IMR-90 (cell line): ENCODE results near the gene SNED1. TPM values are rescaled to one million over a fixed set of nuclear protein-coding genes. Genes with fewer than 3 reads are reported as not detected.

Source experiments
- ATAC-seq: fragments of 200-7000 bp; cut with Tn5 transposase; 2 replicates; pipeline ENCODE4 v1.9.1; 2020; ENCODE audit warnings: low read depth, mild to moderate bottlenecking, moderate library complexity
- BruUV-seq: library from RNA; stranded (reverse); fragments of 400-500 nt; replicated peaks from 2 replicates; lab custom pipeline; 2021; lab: Mats Ljungman, UMichigan
- CTCF ChIA-PET: fragments of 300-600 bp; formaldehyde crosslinking; extraction: SDS; loops from one replicate; lab custom pipeline; 2021; ENCODE audit warnings: antibody characterized with exemption; lab: Yijun Ruan, JAX
- POLR2A ChIA-PET: fragments of 300-600 bp; sonication (Branson Sonifier 250); formaldehyde crosslinking; loops from one replicate; lab custom pipeline; 2022; ENCODE audit warnings: antibody characterized with exemption; ENCODE audit not compliant: unreplicated experiment; lab: Charles Lee
- DNase-seq: peaks from one replicate; pipeline ENCODE4 v3.0.0; 2013
- H2AFZ ChIP-seq: replicated peaks from 2 replicates; pipeline ENCODE3; 2013; ENCODE audit warnings: low read length, mild to moderate bottlenecking; ENCODE audit not compliant: poor library complexity
- H2AK5ac ChIP-seq: 2 replicates; pipeline ENCODE4 v1.6.1; 2013; ENCODE audit warnings: low read depth, low read length, inconsistent platforms
- H2AK9ac ChIP-seq: replicated peaks from 2 replicates; pipeline ENCODE3; 2013; ENCODE audit warnings: mild to moderate bottlenecking, low read depth, low read length, moderate library complexity; ENCODE audit not compliant: poor library complexity
- H2BK120ac ChIP-seq: 2 replicates; pipeline ENCODE4 v1.6.1; 2013; ENCODE audit warnings: low read depth, low read length, inconsistent platforms
- H2BK15ac ChIP-seq: 3 replicates; pipeline ENCODE4 v1.6.1; 2013; ENCODE audit warnings: low read depth, low read length, inconsistent platforms
- H2BK20ac ChIP-seq: 2 replicates; pipeline ENCODE4 v1.6.1; 2013; ENCODE audit warnings: low read depth, mild to moderate bottlenecking, inconsistent platforms, low read length, moderate library complexity
- H2BK5ac ChIP-seq: 2 replicates; pipeline ENCODE4 v1.6.1; 2013; ENCODE audit warnings: mild to moderate bottlenecking, low read depth, low read length, inconsistent platforms; ENCODE audit not compliant: poor library complexity, severe bottlenecking
- H3K14ac ChIP-seq: replicated peaks from 2 replicates; pipeline ENCODE4 v1.6.1; 2013; ENCODE audit warnings: low read depth, low read length, inconsistent platforms
- H3K18ac ChIP-seq: 2 replicates; pipeline ENCODE4 v1.6.1; 2013; ENCODE audit warnings: low read depth, low read length, control low read depth
- H3K23ac ChIP-seq: 2 replicates; pipeline ENCODE4 v1.6.1; 2013; ENCODE audit warnings: low read depth, low read length, inconsistent platforms
- H3K27ac ChIP-seq: 2 replicates; pipeline ENCODE4 v1.5.1; 2013; ENCODE audit warnings: mild to moderate bottlenecking, control low read depth, low read length; ENCODE audit not compliant: insufficient read depth
- H3K27me3 ChIP-seq: 2 replicates; pipeline ENCODE4 v1.6.1; 2013; ENCODE audit warnings: low read length; ENCODE audit not compliant: control insufficient read depth, insufficient read depth
- H3K36me3 ChIP-seq: 2 replicates; pipeline ENCODE4 v1.6.1; 2013; ENCODE audit warnings: low read length, mixed read lengths; ENCODE audit not compliant: control insufficient read depth, insufficient read depth
- H3K4ac ChIP-seq: 2 replicates; pipeline ENCODE4 v1.6.1; 2013; ENCODE audit warnings: low read depth, low read length, inconsistent platforms
- H3K4me1 ChIP-seq: 2 replicates; pipeline ENCODE4 v1.6.1; 2013; ENCODE audit warnings: low read length, mixed read lengths; ENCODE audit not compliant: control insufficient read depth, insufficient read depth
- H3K4me2 ChIP-seq: 2 replicates; pipeline ENCODE4 v1.6.1; 2013; ENCODE audit warnings: low read depth, mild to moderate bottlenecking, control low read depth, low read length, moderate library complexity
- H3K4me3 ChIP-seq: 2 replicates; pipeline ENCODE4 v1.5.1; 2013; ENCODE audit warnings: low read depth, mild to moderate bottlenecking, control low read depth, low read length, moderate library complexity; ENCODE audit not compliant: insufficient read depth
- H3K56ac ChIP-seq: 2 replicates; pipeline ENCODE4 v1.6.1; 2013; ENCODE audit warnings: low read length, inconsistent platforms; ENCODE audit not compliant: insufficient read depth; ENCODE audit errors: extremely low read depth
- H3K79me1 ChIP-seq, 2 experiments: 2 replicates each; pipeline ENCODE4 v1.6.1; 2013; ENCODE audit warnings: low read length in 2 of 2, inconsistent platforms in 1 of 2, low read depth in 1 of 2
- H3K9ac ChIP-seq: 2 replicates; pipeline ENCODE4 v1.6.1; 2013; ENCODE audit warnings: low read depth, low read length, control low read depth
- H3K9me1 ChIP-seq: 2 replicates; pipeline ENCODE4 v1.6.1; 2013; ENCODE audit warnings: low read length, inconsistent platforms; ENCODE audit not compliant: insufficient read depth
- H3K9me3 ChIP-seq: 2 replicates; pipeline ENCODE4 v1.6.1; 2013; ENCODE audit warnings: low read length; ENCODE audit not compliant: control insufficient read depth, insufficient read depth
- H4K20me1 ChIP-seq: 2 replicates; pipeline ENCODE4 v1.6.1; 2013; ENCODE audit warnings: low read length, inconsistent platforms; ENCODE audit not compliant: insufficient read depth
- H4K5ac ChIP-seq: 2 replicates; pipeline ENCODE4 v1.6.1; 2013; ENCODE audit warnings: mild to moderate bottlenecking, low read depth, low read length, control low read depth
- H4K8ac ChIP-seq, 2 experiments: 2 replicates each; pipeline ENCODE4 v1.6.1; 2013; ENCODE audit warnings: low read depth in 2 of 2, low read length in 2 of 2, control low read depth in 1 of 2, inconsistent platforms in 1 of 2
- H4K91ac ChIP-seq: 2 replicates; pipeline ENCODE4 v1.6.1; 2013; ENCODE audit warnings: low read depth, low read length, inconsistent platforms; ENCODE audit not compliant: insufficient read depth
- BHLHE40 ChIP-seq: fragments of 150-350 bp; IDR thresholded peaks from 2 replicates; pipeline ENCODE4 v1.6.1; 2016; ENCODE audit warnings: mild to moderate bottlenecking, low read depth, low read length
- CEBPB ChIP-seq: IDR thresholded peaks from 2 replicates; pipeline ENCODE4 v1.6.1; 2012; ENCODE audit warnings: low read depth, low read length, improper control_type of control experiment
- CHD1 ChIP-seq: IDR thresholded peaks from 2 replicates; pipeline ENCODE4 v1.6.1; 2012; ENCODE audit warnings: low read depth, low read length, improper control_type of control experiment
- CTCF ChIP-seq: conservative IDR thresholded peaks from 2 replicates; pipeline ENCODE4 v1.5.1; 2012; ENCODE audit warnings: mild to moderate bottlenecking, low read depth, low read length, improper control_type of control experiment
- ELK1 ChIP-seq: fragments of 150-350 bp; IDR thresholded peaks from 2 replicates; pipeline ENCODE4 v1.6.1; 2016; ENCODE audit warnings: low read depth, mild to moderate bottlenecking, low read length, moderate library complexity, borderline replicate concordance
- MAFK ChIP-seq: IDR thresholded peaks from 2 replicates; pipeline ENCODE4 v1.6.1; 2012; ENCODE audit warnings: low read depth, low read length, improper control_type of control experiment
- POLR2A ChIP-seq: IDR thresholded peaks from 2 replicates; pipeline ENCODE4 v1.6.1; 2012; ENCODE audit warnings: mild to moderate bottlenecking, low read depth, low read length
- RAD21 ChIP-seq: IDR thresholded peaks from 2 replicates; pipeline ENCODE4 v1.6.1; 2012; ENCODE audit warnings: low read length, improper control_type of control experiment
- RCOR1 ChIP-seq: IDR thresholded peaks from 2 replicates; pipeline ENCODE4 v1.6.1; 2012; ENCODE audit warnings: mild to moderate bottlenecking, low read length, improper control_type of control experiment; ENCODE audit not compliant: insufficient replicate concordance
- RFX5 ChIP-seq: IDR thresholded peaks from 2 replicates; pipeline ENCODE4 v1.8.0; 2012; ENCODE audit warnings: low read depth, mild to moderate bottlenecking, low read length, moderate library complexity
- WGBS, 2 experiments: methylation state at CpG; one replicate each; pipeline versions ENCODE4 v1.1.5 to v1.1.7; 2013; ENCODE audit warnings: missing lambda C conversion rate in 2 of 2; ENCODE audit not compliant: insufficient read length in 1 of 2; ENCODE audit errors: extremely low coverage in 2 of 2; 5-methylcytosine and 5-hydroxymethylcytosine counted together
- dilution Hi-C: fragments of 300-500 bp; cut with HindIII; formaldehyde crosslinking; loops from one replicate; pipeline ENCODE4 v1.14.3; 2018; ENCODE audit warnings: low sequenced_read_pairs; ENCODE audit not compliant: unreplicated experiment
- in situ Hi-C: fragments of 300-500 bp; cut with MboI; formaldehyde crosslinking; loops from 3 replicates; pipeline ENCODE4 v1.14.3; 2019; ENCODE audit warnings: low sequenced_read_pairs, inconsistent platforms, mixed read lengths
- intact Hi-C: fragments of 100-400 bp; cut with micrococcal nuclease; formaldehyde crosslinking; loops from 2 replicates; pipeline ENCODE4 v1.10.0; 2022
- polyA plus RNA-seq, 3 experiments: library from polyadenylated mRNA; depleted of rRNA; stranded (reverse); fragments of >200 nt; gene quantifications; 2 replicates each; pipeline ENCODE4 v1.2.3, GENCODE V29; 2012; ENCODE audit warnings: low replicate concordance in 1 of 3
- total RNA-seq: library from RNA; depleted of rRNA; stranded (reverse); fragments of >200 nt; gene quantifications from 2 replicates; pipeline ENCODE4 v1.2.3, GENCODE V29; 2012

Gene SNED1
- total and polyA plus RNA-seq, 2 of the 4 experiments (the other 2 are of a cell fraction), result 1.1 to 3.4 TPM

- H3K4me2 ChIP-seq, result no peak overlapping the region
- peaks cover 32% of the 10 kb centered on the region; the same call in 1 of the 2 replicates for H3K4me1 ChIP-seq
- no peak overlapping the region; the same call in 1 of the 2 replicates for H4K5ac ChIP-seq
- H3K23ac ChIP-seq, result no peak overlapping the region
- H4K20me1 ChIP-seq, result no peaks in the 10 kb centered on the region
- intact Hi-C loops, result no loop called here
- peaks cover 29% of the 10 kb centered on the region; the same call in 1 of the 2 replicates for H3K27me3 ChIP-seq
- peak; percentile 38 for ATAC-seq
- H3K9ac ChIP-seq, result no peak overlapping the region; the same call in 1 of the 2 replicates
- no peak overlapping the region for H2AFZ ChIP-seq
- no peak overlapping the region for H2BK120ac ChIP-seq
- ChIA-PET POLR2A (no interaction called here), CTCF (no interaction called here)
- no peak overlapping the region for H3K4ac ChIP-seq
- H3K18ac ChIP-seq, result no peak overlapping the region; the same call in 1 of the 2 replicates
- H3K27ac ChIP-seq, result no peak overlapping the region
- no peak overlapping the region for H4K8ac ChIP-seq
- H3K9me1 ChIP-seq, result peaks cover 10% of the 10 kb centered on the region
- H2AK5ac ChIP-seq, result no peak overlapping the region
- no peak overlapping the region for H2AK9ac ChIP-seq
- H2BK20ac ChIP-seq, result no peak overlapping the region
- no peak for DNase-seq
- H3K4me3 ChIP-seq, result no peak overlapping the region
- in situ Hi-C loops, result no loop called here
- 26% methylated on average over 9 of the region's 17 CpGs; no CpG with 5 or more reads in 1 of the 2 experiments for WGBS, 2 experiments
- H3K79me1 ChIP-seq, result no peaks in the 10 kb centered on the region
- no peak for TF ChIP-seq CEBPB
- no peak for TF ChIP-seq RCOR1
- no peak for TF ChIP-seq MAFK
- TF ChIP-seq CTCF, result no peak
- TF ChIP-seq RAD21, result no peak
- no peak for TF ChIP-seq BHLHE40
- no peak for TF ChIP-seq RFX5
- no peak for TF ChIP-seq CHD1
- TF ChIP-seq ELK1, result no peak
- TF ChIP-seq POLR2A, result no peak
- H2BK15ac ChIP-seq, result no peak overlapping the region
- no peak overlapping the region for H3K14ac ChIP-seq
- BruUV-seq, result no TSS peak
- H3K9me3 ChIP-seq, result no peaks in the 10 kb centered on the region
- dilution Hi-C loops, result no loop called here
- H4K91ac ChIP-seq, result no peak overlapping the region
- H2BK5ac ChIP-seq, result no peak overlapping the region
- no peaks in the 10 kb centered on the region for H3K36me3 ChIP-seq
- H3K56ac ChIP-seq, result no peak overlapping the region
These were observed 40.6 kb upstream of the SNED1 start for GRCh38 chr2:240957656-240958365.
